HL-60/S4 treated with retinoic acid at 250 ng/mL for 4 days and 3 days (cell line): Measurements from ENCODE around the gene RASGEF1C.
"Not testable (repeated sequence)": the region's sequence is repeated elsewhere in the genome, so short reads cannot be mapped to it uniquely, and the experiment has no call there.

Experiments
- in situ Hi-C: fragments of 300-500 bp; cut with MboI; formaldehyde crosslinking; loops from 2 replicates; pipeline ENCODE4 v1.7.0; 2022; ENCODE audit warnings: low sequenced_read_pairs

Gene RASGEF1C

DNA sequence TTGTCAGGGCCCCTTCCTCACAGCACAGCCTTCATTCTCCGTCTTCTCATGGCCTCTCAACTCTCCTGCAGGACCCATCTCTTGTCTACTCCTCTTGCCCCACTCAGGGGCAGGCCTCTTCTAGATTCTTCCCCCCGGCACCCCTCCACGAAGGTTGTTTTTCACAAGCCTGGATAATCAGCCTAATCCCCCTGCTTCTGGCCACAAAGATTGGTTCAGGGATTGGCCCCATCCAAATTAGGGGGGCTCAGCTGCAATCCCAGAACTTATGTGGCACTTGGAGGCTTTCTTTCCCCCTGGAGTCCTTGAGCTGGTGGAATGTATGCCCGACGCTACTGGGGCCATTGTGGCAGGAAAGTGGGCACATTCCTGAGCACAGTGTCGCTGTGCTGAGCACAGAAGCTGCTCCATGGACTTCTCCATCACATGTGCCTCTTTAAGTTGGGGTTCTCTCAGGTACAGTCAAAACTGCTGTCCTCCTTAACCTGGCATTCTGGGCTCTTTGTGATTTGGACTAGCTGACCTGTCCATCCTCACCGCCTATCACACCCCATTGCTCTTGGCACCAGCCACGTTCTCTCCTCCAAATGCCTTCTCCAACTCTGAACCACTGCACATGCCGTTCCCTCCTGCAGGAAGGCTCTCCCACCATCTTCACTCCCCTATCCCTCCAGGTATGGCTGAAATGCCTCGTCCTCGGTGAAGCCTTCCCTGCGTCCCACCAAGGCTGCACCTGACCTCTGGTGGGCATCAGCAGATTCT is 70.6 kb downstream of the RASGEF1C start:
- in situ Hi-C loops = no loop called here

DNA sequence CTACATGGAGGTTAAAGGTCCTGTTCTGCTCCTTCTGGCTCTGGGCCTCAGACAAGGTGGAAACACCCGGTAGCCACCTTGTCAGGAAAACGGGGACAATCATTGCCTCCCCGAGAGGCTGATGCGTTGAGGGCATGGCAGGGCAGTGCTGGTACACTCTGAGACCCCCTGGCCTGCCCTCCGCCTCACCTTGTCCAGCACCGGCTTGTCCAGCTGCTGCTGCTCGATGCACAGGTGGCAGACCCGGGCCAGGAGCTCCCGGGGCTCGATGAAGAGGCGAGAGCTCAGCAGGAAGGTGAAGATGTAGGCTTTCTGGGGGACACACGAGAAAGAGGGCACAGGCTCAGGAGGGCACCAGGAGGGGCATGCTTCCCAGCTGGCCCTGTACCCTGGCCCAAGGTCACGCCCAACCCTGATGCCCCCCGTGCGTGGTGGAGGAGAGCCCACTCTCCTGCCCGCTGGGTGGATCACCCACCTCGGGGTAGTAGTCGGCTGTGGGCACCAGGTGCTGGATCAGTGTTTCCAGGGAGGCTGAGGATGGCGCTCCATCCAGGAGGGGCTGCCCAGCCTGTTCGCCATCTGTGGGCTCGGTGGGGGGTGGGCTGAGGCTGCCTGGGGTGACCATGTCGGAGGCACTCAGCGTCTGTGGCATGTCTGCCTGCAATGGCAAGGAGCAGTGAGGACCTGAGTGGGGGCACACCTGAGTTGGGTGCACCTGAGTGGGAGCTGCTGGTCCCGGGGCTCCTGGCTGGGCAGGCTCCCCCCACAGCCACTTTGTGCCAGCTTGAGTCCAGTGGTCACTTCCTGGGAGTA is 71.4 kb downstream of the RASGEF1C start:
- in situ Hi-C loops = no loop called here

DNA sequence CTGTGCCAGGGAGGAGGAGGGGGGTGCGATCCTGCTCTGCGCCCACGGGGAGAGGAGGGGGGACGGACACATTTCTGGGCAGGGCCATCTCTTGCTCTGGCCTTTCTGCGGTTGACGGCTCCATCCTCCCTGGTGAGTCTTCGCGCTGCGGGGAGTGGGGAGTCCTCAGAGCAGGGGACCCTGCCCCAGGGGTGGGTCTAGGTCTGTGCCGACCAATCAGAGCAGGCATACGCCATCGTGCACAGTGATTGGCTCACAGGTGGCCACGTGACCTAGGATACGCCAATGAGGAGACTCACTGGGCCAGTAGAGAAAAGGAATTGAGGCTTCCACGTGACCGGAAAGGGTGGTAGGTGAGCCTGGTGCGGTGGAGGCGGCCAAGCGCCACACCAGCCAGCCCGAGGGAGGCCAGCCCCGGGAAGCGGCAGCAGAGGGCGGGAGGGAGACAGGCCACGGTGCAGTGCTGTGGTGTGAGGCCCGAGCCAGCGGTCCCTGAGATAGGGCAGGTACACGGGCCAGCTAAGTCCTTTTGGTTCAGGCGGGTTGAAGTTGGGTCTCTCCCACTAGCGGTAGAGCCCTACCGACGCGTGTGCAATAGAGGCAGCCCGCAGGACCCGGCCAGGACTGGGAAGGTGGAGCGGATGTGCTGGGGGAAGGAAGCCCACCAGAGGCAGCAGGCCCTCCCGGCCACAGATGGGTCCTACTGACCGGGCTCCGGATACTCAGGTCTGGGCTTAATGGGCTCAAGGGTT is 72.2 kb downstream of the RASGEF1C start:
- in situ Hi-C loops = no loop called here

DNA sequence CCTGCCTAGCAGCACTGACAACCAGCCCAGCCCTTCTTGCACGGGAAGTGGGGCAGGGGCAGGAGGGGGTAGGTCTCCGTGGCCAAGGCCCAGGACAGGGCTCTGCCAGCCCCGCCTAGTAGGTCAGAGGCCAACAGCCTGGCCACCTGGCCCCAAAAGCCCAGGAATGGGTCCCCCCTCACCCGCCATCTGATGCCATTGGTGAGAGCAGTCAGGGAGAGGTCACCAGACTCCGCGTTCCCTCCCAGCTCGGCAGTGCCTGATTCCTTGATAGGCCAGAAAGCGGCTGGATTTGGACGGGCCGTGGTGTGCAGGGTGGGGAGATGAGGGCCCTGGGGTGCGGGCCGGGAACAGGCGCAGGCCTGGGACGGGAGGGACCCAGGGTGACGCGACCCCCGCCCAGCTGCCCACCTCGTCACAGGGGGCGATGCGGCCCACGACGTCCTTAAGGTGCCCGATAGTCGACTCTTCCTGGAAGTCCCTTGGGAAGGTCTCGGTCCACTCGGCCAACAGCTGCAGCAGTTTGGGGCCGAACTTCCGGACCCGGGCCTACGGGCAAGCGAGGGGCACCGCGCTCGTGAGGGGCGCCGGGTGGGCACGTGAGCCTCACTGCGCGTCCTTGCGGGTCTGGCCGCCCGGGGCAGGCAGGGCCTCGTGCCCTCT is 72.9 kb downstream of the RASGEF1C start:
- in situ Hi-C loops = no loop called here

DNA sequence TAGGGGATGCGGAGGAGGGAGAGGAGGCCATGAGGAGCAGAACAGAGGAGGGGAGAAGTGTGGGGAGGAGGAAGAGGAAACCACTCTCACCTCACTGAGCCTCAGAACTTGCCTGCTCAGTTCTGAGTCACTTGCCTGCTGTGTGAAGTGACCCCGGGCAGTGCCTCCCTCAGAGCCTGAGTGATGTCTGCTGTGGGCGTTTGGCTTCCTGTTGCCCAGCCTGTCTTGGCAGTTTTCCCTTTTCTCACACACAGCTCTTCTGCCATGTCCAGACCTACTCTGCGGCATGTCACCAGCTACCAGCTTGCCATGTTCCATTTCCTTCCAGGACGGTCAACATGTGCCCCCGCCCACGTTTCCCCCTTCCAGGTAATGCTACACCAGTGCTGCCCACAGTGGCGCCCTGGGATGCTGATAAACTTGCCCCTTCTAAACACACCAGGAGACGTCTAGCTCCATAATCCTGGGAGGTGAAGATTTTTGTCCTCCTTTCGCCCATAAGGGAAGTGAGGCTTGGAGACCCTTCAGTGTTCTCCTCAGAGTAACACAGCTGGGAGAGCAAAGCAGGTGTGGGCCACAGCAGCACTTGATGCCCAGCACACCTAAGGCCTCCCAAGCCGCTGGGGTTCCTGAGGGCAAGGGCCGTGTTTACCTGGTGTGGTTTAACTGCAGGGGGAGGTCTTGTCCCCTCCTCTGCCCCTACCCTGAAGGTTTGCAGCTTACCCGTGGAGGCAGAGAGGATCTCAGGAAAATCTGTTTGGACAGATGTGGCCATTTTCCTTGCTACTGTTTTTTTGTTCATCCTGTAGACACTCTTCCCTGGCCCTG is 73.7 kb downstream of the RASGEF1C start:
- in situ Hi-C loops = no loop called here

DNA sequence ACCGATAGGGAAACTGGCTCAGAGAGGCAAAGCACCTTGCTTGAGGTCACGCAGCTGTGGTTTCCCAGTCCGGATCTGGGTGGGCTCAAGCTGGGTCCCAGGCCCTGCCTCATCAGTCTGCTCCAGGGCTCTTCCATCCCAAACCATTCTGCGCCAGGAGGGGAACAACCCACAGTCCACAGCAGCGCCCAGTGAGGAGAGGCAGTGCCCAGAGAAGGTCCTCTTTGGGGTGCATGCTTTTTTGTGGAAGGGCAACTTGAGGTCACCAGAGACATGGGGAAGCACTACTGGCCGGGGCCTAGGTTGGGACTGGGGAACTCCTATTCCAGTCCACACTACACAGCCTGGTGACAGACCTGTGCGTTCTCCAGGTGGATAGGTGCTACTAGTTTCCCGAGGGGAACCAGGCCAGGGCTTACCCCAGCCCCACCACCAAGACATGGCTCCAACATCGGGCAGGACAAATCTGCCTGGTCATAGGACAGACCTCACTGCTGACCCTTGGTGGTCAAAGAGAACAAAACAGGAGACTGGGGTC is 75.0 kb downstream of the RASGEF1C start:
- in situ Hi-C loops = no loop called here

DNA sequence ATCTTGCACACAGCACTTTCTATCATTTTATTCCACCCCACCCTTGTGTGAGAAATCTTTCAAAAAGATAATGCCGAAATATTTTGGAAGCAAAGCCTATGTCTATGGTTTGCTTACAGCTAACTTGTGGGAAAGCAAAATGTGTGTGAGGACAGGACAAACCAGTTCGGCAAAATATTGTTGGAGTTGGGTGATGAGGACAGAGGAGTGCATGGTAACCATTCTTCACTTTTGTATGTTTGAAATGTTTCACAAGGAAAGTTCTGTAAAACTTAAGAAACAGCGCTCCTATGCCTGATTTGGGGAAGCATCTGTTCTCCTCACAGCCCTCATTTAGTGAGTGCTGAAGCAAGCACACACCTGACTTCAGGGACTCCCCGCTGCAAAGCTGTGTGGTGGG is 75.5 kb downstream of the RASGEF1C start:
- in situ Hi-C loops = no loop called here

DNA sequence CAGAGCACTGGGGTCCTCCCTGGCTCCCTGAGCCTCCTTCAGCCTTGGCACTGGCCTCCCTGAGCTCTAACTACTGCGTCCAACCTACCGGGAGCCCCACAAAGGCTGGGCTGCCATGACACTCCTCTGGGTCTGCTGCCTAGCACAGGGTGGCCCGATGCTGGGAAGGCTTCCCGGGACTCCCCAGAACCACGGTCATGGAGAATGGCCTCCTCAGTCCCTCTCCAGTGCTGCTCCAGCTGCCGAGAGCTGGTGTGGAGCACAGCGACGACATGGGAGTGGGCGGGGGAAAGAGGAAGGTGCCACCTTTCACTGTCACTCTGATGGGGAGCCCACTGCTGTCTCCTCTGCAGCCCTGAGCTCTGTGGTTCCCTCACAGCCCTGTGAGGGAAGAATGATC is 76.0 kb downstream of the RASGEF1C start:
- in situ Hi-C loops = no loop called here

DNA sequence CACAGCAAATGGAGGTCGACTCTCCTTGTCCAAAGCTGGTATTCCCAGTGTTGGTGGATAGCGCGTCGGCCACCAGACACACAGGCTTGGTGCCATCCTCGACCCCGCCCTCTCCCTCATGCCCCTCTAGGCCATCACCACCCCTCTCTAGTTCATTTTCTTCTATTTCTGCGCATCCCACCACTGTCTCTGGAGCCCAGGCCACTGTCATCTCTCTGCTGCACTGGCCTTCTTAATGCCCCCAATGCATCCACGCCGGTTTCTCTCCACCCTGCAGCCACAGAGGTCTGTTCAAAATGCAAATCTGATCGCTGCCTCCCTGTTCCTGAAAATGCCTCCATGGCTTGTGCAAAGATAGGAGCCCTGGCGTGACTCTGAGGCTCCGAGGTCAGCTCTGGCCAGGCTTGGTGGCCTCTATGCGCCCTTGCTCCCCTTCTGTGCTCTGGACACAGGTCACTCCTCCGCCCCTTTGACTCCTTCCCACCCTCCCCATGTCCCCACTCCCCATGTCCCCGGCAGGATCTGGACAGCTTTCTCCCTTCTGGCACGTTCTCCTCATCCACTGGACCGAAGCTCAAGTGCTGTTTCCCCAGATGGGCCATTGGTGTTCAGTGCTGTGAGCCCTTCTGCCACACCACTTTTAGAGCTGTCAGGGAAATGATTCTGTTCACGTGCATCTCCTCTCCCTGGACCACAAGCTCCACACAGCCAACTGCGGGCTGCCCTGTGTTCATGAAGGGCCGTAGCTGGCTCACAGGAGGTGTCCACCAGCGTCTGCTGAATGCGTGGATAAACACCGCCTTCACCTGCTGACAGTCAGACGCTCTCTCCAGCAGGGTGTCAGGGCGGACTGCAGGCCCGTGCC is 77.9 kb downstream of the RASGEF1C start:
- in situ Hi-C loops = no loop called here

DNA sequence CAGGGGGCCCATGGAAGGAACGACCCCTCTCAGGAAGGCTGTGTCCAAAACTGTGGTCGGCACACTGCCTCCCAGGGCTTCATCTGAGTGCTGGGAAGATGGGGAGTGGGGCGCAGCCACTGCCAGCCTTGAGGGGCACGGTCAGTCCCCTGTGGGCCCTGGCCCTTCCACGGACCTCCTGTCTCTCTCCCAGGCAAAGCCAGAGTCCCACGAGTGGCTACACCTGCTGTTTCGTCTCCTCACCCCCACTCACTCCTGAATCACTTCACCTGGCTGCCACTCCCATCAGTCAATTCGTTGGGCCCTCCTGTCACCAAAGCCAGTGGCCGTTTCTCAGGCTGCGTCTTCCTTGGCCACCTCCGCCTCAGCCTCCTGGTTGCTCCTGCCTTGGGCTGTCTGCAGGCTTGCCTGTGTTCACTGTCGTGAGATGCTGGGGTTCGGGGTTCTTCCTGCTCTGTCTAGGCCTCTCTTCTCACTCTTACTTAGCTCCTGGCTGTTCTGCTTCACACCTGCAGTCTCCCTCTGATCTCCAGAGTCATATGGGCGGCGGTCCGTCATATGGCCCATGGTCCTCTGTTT is 78.6 kb downstream of the RASGEF1C start:
- in situ Hi-C loops = no loop called here

DNA sequence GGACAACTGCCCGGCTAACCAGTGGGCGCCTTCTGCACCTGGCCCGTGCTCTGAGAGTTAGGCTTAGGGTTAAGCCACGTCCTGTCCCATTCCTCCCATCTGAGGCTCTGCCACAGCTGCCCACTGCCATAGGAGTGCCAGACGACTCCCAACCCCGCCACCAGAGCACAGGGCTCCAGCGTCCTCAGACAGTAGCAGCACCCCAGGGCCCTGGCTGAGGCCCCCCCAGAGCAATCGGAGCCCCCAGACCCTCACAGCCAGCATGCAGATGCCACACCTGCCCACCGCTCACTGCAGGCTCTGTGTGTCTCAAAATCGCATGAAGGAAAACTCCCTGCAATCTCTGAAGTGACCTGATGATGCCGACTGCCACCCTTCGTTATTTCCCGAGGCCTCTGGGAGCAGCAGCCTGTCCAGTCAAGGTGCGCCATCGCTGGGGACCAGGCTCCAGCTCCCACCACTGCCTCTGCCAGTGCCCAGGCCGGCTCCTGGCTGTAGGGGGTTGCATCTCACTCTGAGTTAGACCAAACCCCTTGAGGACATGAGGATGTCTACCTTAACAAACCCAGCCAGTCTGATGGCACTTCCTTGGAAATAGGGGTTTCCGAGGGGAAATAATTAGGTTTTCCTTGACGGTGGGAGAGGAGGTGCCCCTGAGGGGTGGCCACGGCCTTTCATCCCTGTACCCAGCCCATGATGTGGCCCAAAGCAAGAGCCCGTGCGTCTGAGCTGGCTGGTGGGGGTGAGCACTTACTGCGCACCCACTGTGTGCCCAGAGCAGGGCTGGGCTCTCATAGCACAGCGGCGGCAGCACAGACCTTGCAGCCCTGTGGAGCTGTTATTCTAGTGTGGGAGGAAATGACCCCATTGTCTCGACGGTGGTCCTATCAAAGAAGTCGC is 79.5 kb downstream of the RASGEF1C start:
- in situ Hi-C loops = no loop called here

DNA sequence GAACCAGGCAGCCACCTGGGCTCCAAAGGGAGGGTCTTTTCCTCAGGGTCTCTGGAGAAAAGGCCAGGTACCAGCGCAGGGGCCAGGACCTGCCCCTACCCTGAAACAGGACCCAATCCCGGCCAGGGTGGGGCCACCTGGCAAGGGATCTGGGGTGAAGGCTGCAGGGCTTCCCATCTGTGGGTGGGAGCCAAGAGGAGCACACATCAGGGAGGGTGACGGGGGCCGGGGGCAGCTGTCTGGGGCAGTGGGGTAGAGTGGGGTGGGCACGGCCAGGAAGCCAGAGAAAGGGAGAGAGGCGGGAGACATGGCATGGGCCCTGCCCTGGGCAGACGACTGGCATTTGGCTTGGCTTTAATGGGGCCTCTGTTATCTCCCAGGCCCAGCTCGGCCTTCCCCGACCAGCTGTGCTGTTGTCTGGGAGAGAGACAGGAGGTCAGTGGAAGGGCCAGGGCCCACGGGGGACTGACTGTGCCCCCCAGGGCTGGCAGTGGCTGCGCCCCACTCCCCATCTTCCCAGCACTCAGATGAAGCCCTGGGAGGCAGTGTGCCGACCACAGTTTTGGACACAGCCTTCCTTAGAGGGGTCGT is 80.2 kb downstream of the RASGEF1C start:
- in situ Hi-C loops = no loop called here

DNA sequence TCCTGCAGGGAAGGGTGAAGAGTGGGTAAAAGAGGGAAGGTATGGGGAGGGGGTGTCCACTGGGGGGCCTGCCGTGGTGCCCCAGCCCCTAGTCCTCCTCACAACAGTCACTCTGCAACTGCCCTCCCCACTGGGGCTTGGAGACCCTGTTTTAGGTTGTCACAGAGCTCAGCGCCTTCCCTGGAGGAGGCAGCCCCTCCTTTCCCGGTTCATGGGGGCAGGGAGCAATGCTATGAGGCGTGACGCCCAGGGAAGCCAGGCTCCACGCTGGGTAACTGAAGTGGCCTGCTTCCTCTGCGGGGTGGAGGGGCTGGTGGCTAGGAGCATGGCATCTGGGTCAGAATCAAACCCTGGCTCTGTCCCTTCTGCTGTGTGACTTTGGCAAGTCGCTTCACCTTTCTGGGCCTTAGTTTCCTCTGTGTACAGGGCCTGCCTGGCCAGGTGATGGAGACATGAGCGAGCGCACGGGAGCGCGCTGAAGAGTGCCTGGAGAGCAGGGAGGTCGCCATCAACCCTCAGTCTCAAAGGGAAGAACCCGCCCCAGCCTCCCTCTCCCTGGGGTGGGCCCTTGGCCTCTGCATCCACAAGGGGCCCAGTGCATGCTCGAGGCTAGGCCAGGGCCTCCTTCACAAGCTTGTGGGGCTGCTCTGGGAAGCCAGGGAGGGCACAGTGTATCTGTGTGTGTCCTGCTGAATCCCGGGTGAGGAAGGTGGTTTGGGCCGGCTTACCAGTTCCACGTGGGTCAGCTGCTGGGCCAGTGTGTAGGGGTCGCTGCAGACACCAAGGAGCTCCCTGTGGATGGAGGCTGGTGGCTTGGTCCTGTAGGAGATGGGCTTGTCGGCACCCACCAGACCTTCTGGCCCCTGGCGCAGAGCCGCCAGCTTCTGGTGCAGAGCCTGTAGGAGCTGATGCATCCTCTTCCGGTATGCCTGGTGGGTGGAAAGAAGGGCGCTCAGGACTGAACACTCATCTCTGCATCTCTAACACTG is 81.0 kb downstream of the RASGEF1C start:
- in situ Hi-C loops = no loop called here

DNA sequence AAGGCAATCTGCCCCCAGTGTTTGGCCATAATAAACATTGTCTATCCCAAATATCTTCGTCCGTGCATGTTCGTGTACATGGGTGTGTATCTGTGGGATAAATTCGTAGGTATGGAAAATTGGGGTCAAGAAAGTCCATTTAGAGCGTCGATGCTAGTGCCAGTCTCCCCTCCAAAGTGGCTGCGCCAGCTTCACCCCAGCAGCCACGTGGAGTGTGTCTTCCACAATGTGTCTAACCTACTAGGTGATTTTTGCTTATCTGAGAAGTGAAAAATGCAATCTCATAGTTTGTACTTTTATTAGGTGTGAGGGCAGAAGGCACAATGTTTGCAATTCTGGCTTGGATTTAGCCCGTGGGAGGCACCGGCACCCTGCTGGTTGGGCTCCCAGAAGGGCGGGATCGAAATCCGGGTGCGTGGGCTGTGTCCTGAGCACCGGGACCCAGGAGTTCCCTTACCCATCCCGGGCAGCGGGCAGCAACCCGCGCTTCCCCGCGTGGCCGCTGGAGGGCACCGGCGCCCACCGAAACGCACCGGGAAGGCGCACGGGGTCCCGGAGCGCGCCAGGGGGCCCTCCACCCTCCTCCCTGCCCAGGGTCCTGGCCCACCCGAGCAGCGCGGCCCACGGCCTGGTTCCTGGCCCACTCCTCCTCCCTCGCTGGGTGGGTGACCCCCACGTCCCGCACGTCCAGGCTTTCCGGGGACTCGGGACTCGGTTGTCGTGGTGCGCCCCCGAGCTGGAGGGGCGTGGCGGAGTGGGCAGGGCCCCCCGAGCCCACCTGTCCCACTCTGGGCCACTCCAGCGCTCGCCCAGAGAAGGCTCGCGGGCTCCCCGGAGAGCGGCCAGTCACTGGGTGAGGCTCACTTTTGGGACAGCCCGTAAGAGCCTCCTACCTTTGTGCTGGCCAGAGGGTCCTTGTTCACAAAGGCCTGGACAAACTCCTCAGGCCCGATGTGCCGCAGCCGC is 82.0 kb downstream of the RASGEF1C start:
- in situ Hi-C loops = no loop called here

DNA sequence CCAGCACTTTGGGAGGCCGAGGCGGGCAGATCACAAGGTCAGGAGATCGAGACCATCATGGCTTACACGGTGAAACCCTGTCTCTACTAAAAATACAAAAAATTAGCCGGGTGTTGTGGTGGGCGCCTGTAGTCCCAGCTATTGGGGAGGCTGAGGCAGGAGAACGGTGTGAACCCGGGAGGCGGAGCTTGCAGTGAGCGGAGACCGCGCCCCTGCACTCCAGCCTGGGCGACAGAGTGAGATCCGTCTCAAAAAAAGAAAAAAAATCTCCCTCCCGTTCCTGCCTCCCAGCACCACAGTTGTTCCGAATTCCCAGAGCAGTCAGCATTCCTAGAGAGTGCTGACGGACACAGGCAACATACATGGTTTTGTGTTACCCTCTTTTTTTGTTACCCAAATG is 82.9 kb downstream of the RASGEF1C start:
- in situ Hi-C loops = not testable (repeated sequence)
